Type B pancreatic cell (in vitro differentiated cells): ENCODE results near the gene WWTR1. TPM values are rescaled to one million over a fixed set of nuclear protein-coding genes. Genes with fewer than 3 reads are reported as not detected.

Experiments
- DNase-seq: peaks from one replicate; pipeline ENCODE4 v3.0.0; 2021; ENCODE audit warnings: mixed read lengths; ENCODE audit not compliant: unreplicated experiment; ENCODE audit errors: extremely low spot score
- H3K27ac Mint-ChIP-seq: 2 replicates; pipeline ENCODE4 v1.8.0; 2021; ENCODE audit warnings: mild to moderate bottlenecking, mixed read lengths
- H3K27me3 Mint-ChIP-seq: 2 replicates; pipeline ENCODE4 v1.8.0; 2021; ENCODE audit warnings: mixed read lengths
- H3K36me3 Mint-ChIP-seq: 2 replicates; pipeline ENCODE4 v1.8.0; 2021; ENCODE audit warnings: mixed read lengths
- H3K4me1 Mint-ChIP-seq: one replicate; pipeline ENCODE4 v1.8.0; 2021; ENCODE audit warnings: mixed read lengths; ENCODE audit not compliant: unreplicated experiment
- H3K4me3 Mint-ChIP-seq: 2 replicates; pipeline ENCODE4 v1.8.0; 2021; ENCODE audit warnings: mild to moderate bottlenecking, mixed read lengths
- H3K9me3 Mint-ChIP-seq: 2 replicates; pipeline ENCODE4 v1.8.0; 2021; ENCODE audit warnings: mixed read lengths
- total RNA-seq: library from RNA; stranded (reverse); gene quantifications from 2 replicates; pipeline ENCODE4 v1.2.1, GENCODE V29; 2021; ENCODE audit warnings: low replicate concordance
- TF ChIP-seq, protein P1 (sequence below): fragments of 200-600 bp; sonication (generic); conservative IDR thresholded peaks from 2 replicates; pipeline ENCODE4 v1.5.0; 2021; ENCODE audit warnings: antibody characterized with exemption, mild to moderate bottlenecking

The WWTR1 gene
- total RNA-seq, 1 donor from 2014 or later, result 65.0 TPM

DNA sequence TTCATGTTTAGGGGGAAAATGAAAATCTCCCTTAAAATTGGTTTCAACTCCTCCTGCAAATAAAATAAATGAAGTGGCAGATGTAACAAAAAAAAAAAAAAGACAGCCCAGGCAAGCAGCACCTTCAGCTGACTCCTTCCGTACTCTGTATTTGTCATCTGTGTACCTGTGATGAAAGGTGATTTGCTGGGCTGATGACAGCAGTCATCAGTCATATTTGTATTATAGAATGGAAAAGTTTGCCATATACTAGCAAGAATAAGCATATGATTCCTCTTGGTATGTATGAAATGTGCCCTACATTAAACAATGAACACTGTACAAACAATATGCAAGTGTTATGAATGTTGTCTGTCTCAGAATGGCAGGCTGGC is 44.1 kb upstream of the WWTR1 start:
- H3K4me1 Mint-ChIP-seq, result no peaks in the 10 kb centered on the region
- H3K27ac Mint-ChIP-seq, result no peak overlapping the region
- H3K36me3 Mint-ChIP-seq, result peaks cover 4% of the 10 kb centered on the region

DNA sequence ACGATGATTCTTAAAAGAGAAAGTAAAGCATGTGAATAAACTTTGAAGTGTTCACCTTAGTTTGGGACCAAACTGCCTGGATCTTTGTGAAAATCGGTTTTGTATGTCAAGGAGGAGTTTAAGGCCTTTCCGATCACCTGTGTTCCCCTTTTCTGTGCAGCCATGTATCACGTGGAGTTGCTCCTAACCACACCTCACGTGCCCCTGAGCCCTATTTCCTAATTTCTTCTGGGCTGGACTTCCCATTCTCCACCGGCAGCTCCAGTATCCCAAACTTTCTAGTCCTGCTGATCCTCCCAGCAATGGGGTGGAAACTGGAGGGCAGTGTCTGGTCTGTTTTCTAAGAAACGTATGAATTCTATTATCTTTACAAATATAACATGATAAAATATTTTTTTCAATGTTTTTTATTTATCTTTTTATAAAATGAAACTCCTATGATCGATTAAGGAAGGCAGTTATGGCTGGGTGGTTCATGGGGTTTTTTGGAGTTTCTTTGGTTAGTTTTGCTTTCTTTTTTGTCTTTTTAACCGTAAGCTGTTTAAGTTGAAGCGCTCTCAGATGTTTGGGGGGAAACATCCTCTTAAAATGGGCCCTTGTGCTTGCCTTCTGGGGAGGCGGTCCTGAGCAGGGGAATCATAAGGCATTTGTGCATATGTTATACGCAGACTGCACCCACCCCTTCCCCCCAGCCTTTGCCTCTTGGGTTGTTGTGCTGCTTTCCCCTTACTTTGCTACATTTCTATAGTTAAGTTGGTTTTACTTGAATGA is 43.6 kb upstream of the WWTR1 start:
- Mint-ChIP-seq H3K4me3 (no peak overlapping the region), H3K27me3 (no peaks in the 10 kb centered on the region), H3K27ac (no peak overlapping the region), H3K4me1 (no peaks in the 10 kb centered on the region), H3K36me3 (peaks cover 4% of the 10 kb centered on the region), H3K9me3 (peaks cover 11% of the 10 kb centered on the region)
- TF ChIP-seq, protein P1, sequence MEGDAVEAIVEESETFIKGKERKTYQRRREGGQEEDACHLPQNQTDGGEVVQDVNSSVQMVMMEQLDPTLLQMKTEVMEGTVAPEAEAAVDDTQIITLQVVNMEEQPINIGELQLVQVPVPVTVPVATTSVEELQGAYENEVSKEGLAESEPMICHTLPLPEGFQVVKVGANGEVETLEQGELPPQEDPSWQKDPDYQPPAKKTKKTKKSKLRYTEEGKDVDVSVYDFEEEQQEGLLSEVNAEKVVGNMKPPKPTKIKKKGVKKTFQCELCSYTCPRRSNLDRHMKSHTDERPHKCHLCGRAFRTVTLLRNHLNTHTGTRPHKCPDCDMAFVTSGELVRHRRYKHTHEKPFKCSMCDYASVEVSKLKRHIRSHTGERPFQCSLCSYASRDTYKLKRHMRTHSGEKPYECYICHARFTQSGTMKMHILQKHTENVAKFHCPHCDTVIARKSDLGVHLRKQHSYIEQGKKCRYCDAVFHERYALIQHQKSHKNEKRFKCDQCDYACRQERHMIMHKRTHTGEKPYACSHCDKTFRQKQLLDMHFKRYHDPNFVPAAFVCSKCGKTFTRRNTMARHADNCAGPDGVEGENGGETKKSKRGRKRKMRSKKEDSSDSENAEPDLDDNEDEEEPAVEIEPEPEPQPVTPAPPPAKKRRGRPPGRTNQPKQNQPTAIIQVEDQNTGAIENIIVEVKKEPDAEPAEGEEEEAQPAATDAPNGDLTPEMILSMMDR, result no peak
- no peak for DNase-seq

More for the DNA sequence above, 44.1 kb upstream of the WWTR1 start:
- no peak for DNase-seq
- Mint-ChIP-seq H3K27me3 (no peaks in the 10 kb centered on the region), H3K9me3 (peaks cover 11% of the 10 kb centered on the region), H3K4me3 (no peak overlapping the region)
- TF ChIP-seq, protein P1, result no peak

DNA sequence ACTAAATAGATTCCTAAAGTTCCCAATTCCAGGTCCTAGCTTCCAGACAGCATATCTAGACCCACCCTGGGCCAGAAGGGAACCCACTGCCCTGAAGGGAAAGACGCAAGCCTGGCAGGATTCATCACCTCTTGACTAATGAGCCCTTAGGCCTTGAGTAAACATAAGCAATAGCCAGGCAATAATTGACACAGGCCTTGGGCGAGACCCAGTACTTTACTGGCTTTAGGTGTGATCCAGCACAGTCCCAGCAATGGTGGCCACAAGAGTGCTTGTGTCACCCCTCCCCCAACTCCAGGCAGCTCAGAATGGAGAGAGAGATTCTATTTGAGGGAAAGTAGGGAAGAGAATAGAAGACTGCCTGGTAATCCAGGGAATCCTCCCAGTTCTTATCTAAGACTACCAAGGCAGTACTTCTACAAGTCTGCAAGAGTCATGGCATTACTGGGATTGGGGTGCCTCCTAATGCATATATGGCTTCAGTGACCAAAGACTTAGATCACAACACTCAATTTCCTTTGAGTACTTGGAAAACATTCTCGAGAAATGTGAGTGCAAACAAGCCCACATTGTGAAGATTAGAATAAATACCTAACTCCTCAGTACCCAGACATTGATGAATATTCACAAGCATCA is 30.4 kb upstream of the WWTR1 start:
- H3K4me1 Mint-ChIP-seq, result no peaks in the 10 kb centered on the region
- no peaks in the 10 kb centered on the region for H3K27me3 Mint-ChIP-seq
- no peaks in the 10 kb centered on the region for H3K9me3 Mint-ChIP-seq
- TF ChIP-seq, protein P1, result no peak
- H3K27ac Mint-ChIP-seq, result no peak overlapping the region
- H3K4me3 Mint-ChIP-seq, result no peak overlapping the region
- H3K36me3 Mint-ChIP-seq, result peaks cover 3% of the 10 kb centered on the region
- no peak for DNase-seq

DNA sequence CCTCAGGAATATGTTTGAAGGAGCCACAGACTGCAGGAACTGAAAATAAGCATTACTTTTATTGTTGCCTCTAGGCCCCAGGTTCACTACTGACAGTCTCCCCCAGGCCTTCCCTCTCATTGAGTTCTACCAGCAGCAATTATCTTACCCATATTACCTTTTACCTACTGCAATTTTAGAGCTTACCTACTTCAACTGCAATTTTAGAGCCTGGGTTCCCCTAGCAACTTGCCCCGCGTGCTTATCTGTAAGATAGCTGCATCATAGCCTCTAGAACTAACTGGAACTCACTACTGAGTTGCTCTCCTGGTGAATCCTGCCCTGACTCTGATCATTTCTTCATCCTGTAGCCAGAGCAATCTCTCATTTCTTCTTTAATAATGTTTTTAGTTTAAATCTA is 29.2 kb upstream of the WWTR1 start:
- H3K9me3 Mint-ChIP-seq, result no peaks in the 10 kb centered on the region
- no peak overlapping the region for H3K4me3 Mint-ChIP-seq
- peaks cover 3% of the 10 kb centered on the region for H3K36me3 Mint-ChIP-seq
- no peaks in the 10 kb centered on the region for H3K27me3 Mint-ChIP-seq
- H3K27ac Mint-ChIP-seq, result no peak overlapping the region
- TF ChIP-seq, protein P1, result no peak
- H3K4me1 Mint-ChIP-seq, result no peaks in the 10 kb centered on the region
- DNase-seq, result no peak

DNA sequence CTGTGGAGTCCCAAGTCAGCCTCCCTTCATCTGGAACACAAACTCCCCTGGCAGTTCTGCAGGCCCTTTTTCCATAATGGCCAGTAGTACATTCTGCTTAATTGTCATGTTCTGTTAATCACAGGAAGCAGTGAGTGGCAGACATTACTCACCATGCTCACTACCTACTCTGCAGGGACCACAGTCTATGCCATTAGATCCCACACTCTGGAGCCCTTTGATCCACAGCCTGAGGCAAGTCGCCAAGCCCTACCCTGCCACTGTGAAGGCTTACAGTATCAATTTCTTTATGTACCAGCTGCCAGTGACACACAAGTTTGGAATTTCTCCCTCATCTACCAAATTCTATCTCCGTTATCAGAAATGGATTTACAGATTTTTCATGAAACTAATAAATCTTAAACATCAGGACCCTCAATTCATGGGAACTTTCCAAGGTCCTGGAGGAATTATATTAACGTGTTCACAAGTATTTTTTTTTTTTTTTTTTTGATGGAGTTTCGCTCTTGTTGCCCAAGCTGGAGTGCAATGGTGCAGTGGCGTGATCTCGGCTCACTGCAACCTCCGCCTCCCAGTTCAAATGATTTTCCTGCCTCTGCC is 20.6 kb upstream of the WWTR1 start:
- DNase-seq, result no peak
- TF ChIP-seq, protein P1, result no peak
- no peak overlapping the region for H3K27ac Mint-ChIP-seq
- no peaks in the 10 kb centered on the region for H3K36me3 Mint-ChIP-seq
- peaks cover 11% of the 10 kb centered on the region for H3K4me1 Mint-ChIP-seq
- no peak overlapping the region for H3K4me3 Mint-ChIP-seq
- H3K27me3 Mint-ChIP-seq, result no peaks in the 10 kb centered on the region
- H3K9me3 Mint-ChIP-seq, result no peaks in the 10 kb centered on the region
